Right renal pelvis (tissue), 4 donors: ENCODE results near the gene SNED1. TPM values are rescaled to one million over a fixed set of nuclear protein-coding genes. Genes with fewer than 3 reads are reported as not detected.

Experiments used
- DNase-seq, 4 donors: peaks; one replicate each; pipeline ENCODE4 v3.0.0-alpha.2; 2013; ENCODE audit warnings: low read depth in 4 of 4, low spot score in 3 of 4, missing footprints in 1 of 4
- polyA plus RNA-seq, 4 donors: library from polyadenylated mRNA; unstranded; fragments of 120-200 nt; gene quantifications; one replicate each; pipeline ENCODE4 v1.2.1, GENCODE V29; 2013; ENCODE audit not compliant: insufficient read length in 4 of 4

The SNED1 gene
- 1 to 10 TPM; 7.9 to 9.2 (median 8.7) TPM for polyA plus RNA-seq

- DNase-seq = peak in 3 of 4 donors; percentile 65 to 77 (median 77)
Measured at GRCh38 chr2:240997856-240998705, at the start of gene SNED1. TSS of gene SNED1 (plus strand) at chr2:240998618. CDS start at chr2:240998838, 220 bp downstream.

GRCh38 chr2:240948905-240949790 lies 49.3 kb upstream of the SNED1 start:
- no peak for DNase-seq

- no peak for DNase-seq
Measured at GRCh38 chr2:240949791-240950705, 48.4 kb upstream of the SNED1 start.

- DNase-seq = no peak
Measured at GRCh38 chr2:240951045-240951594, 47.3 kb upstream of the SNED1 start.

GRCh38 chr2:240952496-240953246 lies 45.7 kb upstream of the SNED1 start:
- DNase-seq = no peak

GRCh38 chr2:240953426-240954410 lies 44.7 kb upstream of the SNED1 start:
- no peak for DNase-seq

- no peak for DNase-seq
Measured at GRCh38 chr2:240954436-240955305, 43.7 kb upstream of the SNED1 start.

GRCh38 chr2:240955306-240956170 lies 42.9 kb upstream of the SNED1 start:
- DNase-seq = no peak

- DNase-seq = no peak
Measured at GRCh38 chr2:240956171-240956934, 42.1 kb upstream of the SNED1 start.

GRCh38 chr2:240956935-240957655 lies 41.3 kb upstream of the SNED1 start:
- no peak for DNase-seq

- DNase-seq = no peak
Measured at GRCh38 chr2:240957656-240958365, 40.6 kb upstream of the SNED1 start.

GRCh38 chr2:240958366-240959213 lies 39.8 kb upstream of the SNED1 start:
- no peak for DNase-seq

- no peak for DNase-seq
Measured at GRCh38 chr2:240959214-240959940, 39.0 kb upstream of the SNED1 start.
